Pulmonary artery endothelial cell (primary cell): ENCODE measurements around the gene GSDME. TPM values are rescaled to one million over a fixed set of nuclear protein-coding genes. Genes with fewer than 3 reads are reported as not detected.

Experiments
- DNase-seq: peaks from one replicate; pipeline ENCODE4 v3.0.0-alpha.2; 2011; ENCODE audit warnings: low read depth, low spot score
- total RNA-seq: library from RNA; depleted of rRNA; stranded (reverse); fragments of >200 nt; gene quantifications from 2 replicates; pipeline ENCODE4 v1.2.3, GENCODE V29; 2014

Gene GSDME
- total RNA-seq, 1 donor from 2014 or later = 32.6 TPM

DNA sequence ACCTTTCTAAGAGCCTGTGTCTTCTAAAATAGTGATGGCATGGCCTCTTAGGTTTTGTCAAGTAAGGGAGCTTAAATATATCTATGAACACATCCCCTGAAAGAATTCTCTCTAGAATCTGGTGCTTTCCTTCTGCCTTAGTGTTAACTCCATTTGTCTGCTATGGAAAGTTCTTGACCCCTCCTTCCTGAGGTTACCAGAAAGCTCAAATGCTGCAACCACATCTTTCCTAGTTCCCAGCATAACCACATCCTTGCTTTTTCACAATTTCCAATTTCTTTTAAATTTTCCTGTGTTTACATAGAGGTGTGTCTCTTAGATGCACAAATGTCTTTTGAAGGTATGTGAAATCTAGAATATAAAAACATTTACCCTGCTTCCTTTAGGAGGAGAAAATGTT lies 16.4 kb upstream of the GSDME start:
- no peak for DNase-seq

DNA sequence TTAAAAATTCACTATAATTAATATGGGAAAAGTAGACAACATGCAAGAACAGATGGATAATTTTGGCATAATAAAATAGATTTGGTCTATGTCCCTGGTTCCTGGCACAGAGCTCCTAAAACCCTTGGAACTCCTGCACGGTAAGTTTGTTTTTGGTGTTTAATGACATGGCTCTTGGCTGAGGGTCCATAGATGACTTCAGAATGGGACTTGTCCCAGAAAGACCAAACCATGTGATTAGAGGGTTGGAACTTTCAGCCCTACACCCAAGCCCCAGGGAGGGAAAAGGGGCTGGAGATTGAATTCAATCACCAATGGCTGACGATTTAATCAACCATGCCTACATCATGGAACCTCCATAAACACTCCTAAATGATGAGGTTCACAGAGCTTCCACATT lies 12.6 kb upstream of the GSDME start:
- no peak for DNase-seq

- DNase-seq = no peak
Observed at GRCh38 chr7:24769014-24769830, 12.0 kb upstream of the GSDME start.

DNA sequence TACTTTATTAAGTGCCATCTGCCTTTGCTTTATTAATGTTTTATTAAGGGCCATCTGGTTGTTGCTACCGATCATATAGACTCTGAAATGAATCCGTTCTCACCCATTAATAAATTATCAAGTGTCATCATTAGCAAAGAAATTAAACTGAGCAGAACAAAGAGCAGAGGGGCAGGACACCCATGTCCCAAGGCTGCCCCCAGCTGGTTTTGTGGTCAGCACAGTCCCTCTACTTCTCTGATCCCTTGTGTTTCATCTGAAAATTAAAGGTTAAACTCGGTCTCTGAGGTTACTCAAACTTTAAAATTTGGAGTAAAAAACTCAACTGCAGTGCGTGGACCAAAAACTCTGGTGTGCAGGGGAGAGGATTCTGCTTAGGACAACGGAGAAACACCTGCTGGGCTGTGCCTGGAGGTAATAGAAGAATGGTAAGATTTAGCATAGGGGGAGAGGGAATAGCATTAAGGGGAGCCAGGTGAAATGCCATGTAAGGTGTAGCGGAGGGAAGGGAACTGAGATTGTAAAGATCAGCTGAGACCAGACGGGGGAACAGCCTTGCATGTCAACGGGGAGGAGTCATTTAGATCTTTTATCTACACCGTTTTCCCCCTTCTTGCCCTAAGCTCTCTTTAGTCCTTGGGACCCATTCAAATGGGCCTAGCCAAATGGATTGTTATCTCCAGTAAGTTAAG lies 10.8 kb upstream of the GSDME start:
- no peak for DNase-seq

DNA sequence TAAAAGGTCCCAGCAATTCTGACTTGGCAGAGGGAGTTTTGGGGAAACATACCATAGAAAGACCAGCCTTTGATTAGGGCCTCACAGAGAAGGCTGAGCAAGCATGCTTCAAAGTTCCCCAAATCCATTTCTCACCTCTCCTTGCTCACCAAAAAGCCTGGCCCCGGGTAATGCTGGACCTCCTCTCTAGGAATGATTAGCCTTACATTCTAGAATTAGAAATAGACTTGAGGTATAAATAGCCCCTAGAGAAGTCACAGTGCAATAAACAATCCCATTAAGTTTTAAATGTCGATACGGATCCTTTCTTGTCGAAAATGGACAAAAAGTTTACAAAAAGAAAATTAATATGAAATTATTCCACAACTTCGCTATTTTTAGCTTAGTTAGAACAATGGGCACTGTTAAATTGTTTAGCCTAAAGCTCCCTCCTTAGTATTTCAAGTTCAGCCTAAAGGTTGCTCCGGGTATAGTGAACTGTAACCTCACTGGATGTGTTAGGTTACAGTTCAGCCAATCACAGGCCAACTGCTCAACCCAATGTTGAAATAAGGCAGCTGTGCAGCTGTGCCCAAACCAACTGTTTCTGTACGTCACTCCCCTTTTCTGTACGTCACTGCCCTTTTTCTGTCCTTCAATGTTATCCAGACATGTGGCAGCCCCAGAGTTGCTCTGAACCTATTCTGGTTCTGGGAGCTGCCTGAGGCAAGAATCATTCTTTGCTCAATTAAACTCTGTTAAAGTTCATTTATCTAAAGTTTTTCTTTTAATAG lies 7.9 kb upstream of the GSDME start:
- no peak for DNase-seq

DNA sequence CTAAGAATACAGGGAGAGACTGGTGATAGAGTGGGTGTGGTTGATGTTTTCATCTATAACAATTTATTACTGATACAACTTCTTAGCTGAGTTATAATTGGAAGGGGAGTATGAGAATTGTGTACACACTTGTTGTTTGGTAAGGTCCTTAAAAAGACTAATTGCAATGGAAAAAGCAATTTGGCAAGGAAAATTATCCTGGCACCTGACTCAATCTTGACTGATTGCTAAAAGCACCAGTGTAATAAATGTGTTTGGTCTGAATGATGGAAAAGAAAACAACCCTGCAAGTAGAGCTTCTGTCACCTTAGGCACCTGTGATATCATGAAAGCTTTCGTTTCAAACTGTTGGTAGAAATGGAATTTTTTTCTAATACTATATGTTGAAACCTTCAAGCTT lies 6.7 kb upstream of the GSDME start:
- no peak for DNase-seq

- DNase-seq = no peak
Observed at GRCh38 chr7:24763303-24763901, 6.1 kb upstream of the GSDME start.

DNA sequence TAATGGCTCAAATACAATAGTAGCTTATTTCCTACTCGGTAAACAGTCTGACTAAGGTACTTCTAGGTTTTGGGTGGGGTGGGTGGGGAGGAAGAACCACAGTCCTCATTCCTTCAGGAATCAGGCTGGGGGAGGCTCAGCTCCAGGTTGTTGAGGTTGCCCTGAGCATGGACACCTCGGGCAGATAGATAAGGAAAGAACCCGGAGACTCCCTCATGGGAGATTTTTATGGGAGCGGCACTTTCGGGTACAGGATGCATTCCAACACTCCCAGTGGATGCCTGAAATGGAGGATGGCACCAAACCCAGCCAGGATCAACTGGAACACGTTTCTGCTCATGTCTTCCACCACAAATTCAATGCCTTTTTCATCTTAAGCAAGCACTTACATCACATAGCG lies 5.5 kb upstream of the GSDME start:
- DNase-seq = no peak

DNA sequence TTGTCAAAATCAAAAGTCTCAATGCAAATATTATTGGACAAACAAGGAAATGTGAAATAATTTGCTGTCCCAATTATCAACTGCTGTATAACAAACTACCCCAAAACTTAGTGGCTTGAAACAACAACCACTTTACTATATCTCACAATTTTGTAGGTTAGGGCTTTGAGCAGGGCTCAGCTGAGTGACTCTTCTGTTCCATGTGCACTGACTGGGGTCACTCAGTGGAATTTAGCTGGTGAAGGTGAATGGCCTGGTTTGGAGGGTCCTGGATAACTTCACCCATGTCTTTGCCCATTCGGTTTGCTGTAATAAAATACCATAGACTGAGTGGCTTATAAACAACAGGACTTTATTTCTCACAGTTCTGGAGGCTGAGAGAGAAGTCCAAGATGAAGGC lies 3.7 kb upstream of the GSDME start:
- DNase-seq = no peak

DNA sequence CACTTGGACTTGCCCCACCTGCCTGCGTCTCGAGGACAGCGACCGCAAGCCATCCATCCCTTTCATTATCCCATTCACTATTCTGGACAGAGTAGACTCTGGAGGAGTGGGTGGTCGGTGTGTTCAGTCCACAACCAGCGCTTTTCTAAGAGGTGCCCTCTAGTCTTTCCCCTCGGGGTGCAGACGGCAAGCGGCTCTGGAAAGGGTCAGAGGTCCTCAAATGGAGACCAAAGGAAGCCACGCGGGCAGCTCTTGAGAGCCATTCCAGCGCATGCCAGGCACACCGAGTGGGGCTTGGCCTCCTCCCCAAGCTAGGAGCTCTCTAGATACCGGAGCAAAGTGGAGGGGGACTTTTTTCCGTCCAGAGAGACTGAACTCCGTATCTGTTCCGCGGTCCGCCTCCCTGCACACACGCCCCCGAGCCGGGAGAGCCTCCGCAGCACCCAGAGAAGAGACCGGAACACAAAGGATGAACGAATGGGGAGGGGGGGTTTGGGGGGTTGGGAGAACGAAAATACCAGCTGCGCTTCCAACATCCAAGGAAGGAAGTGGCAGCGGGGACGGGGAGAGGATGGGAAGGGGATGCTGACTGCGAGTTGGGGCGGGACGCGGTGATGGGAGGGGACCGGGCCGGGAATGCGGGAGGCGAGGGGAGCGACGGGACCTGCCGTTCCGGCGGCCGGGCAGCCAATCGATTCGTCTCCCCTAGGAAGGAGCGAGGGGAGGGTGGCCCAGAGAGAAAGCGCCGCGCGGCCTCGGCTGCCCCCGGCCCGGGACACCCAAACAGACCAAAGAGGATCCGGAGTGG lies 515 bp downstream of the GSDME start:
- DNase-seq = no peak

GRCh38 chr7:24755541-24756407 lies 1.5 kb downstream of the GSDME start:
- peak; percentile 50 for DNase-seq

DNA sequence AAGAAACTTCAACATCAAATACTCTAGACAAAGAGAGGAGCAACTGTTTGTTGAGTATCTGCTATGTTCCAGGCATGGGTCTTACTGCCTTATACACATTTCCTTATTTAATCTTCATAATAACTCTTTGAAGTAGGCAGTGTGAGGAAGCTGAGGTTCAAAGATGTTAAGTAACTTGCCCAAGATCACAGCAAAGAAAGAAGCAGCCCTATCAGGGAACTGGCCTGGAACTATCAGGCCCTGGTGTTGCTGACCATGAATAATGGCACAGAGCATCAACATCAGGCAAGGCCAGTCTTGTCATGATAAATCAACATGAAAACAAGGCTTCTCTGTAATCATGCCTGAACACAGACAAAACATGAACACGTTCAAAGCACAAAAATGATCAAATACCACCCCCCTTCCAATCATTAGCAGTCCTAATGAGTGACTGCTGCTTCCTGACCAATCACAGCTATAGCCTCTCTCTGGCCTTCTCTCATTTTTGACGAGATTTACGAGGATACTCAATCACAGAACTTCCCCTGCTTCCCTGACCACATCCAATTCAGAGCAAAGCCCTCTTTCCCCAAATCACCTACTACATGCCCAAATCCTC lies 2.3 kb downstream of the GSDME start:
- no peak for DNase-seq

- DNase-seq = no peak
Observed at GRCh38 chr7:24752073-24752800, 5.0 kb downstream of the GSDME start.

- DNase-seq = no peak
Observed at GRCh38 chr7:24751484-24751883, 5.8 kb downstream of the GSDME start.

GRCh38 chr7:24750441-24751055 lies 6.7 kb downstream of the GSDME start:
- DNase-seq = no peak

GRCh38 chr7:24748521-24748920 lies 8.7 kb downstream of the GSDME start:
- DNase-seq = no peak

DNA sequence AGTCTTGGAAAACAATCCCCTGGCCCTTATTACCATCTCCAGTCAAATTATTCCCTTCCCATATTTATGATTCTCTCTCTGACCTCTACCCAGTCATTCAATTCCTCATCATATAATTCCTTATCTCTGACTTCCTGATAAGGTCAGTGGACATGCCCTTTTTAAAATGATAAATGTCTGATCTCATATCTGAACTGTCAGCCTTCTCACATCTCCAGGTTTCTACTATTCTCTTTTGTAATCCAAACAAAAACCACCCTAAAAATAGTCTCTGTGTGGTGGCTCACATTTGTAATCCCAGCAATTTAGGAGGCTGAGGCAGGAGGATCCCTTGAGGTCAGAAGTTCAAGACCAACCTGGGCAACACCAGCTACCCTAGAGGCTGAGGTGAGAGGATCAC lies 11.9 kb downstream of the GSDME start:
- DNase-seq = no peak

GRCh38 chr7:24743471-24743870 lies 13.8 kb downstream of the GSDME start:
- DNase-seq = no peak
